GM12878 (cell line): ENCODE data around the gene APBA1. TPM values are rescaled to one million over a fixed set of nuclear protein-coding genes. Genes with fewer than 3 reads are reported as not detected.

Experiments
- ATAC-seq: fragments of 200-7000 bp; cut with Tn5 transposase; 3 replicates; pipeline ENCODE4 v1.9.1; 2020; ENCODE audit warnings: mild to moderate bottlenecking, moderate library complexity
- BruUV-seq: library from RNA; stranded (reverse); fragments of 400-500 nt; replicated peaks from 2 replicates; lab custom pipeline; 2021; lab: Mats Ljungman, UMichigan
- CTCF ChIA-PET: fragments of 300-600 bp; sonication (Branson Sonifier 250); formaldehyde crosslinking; extraction: SDS; loops from one replicate; lab custom pipeline; 2021; ENCODE audit warnings: inconsistent platforms; lab: Yijun Ruan, JAX
- POLR2A ChIA-PET: fragments of 350-600 bp; formaldehyde crosslinking; extraction: SDS; loops from one replicate; lab custom pipeline; 2021; ENCODE audit warnings: inconsistent platforms; lab: Charles Lee
- RAD21 ChIA-PET: fragments of 300-600 bp; sonication (Branson Sonifier 250); formaldehyde crosslinking; loops from one replicate; lab custom pipeline; 2023; ENCODE audit warnings: antibody characterized with exemption; ENCODE audit not compliant: unreplicated experiment; lab: Charles Lee
- SMC1A ChIA-PET: fragments of 300-600 bp; sonication (Branson Sonifier 250); formaldehyde crosslinking; loops from one replicate; lab custom pipeline; 2023; ENCODE audit not compliant: unreplicated experiment, uncharacterized antibody; lab: Charles Lee
- DNase-seq: peaks from one replicate; pipeline ENCODE4 v3.0.0-alpha.2; 2011; ENCODE audit warnings: low read depth, low spot score
- FAIRE-seq: peaks from 3 replicates; lab custom pipeline; 2011; peaks lifted over from hg19 to GRCh38; lab: Jason Lieb, UNC
- H2AFZ ChIP-seq: 2 replicates; pipeline ENCODE4 v1.6.0; 2011; ENCODE audit warnings: low read depth, low read length, control low read depth; ENCODE audit not compliant: control insufficient read depth
- H3K27ac ChIP-seq: 2 replicates; pipeline ENCODE4 v1.5.1; 2011; ENCODE audit warnings: control low read depth; ENCODE audit not compliant: control insufficient read depth, insufficient read depth
- H3K27me3 ChIP-seq, 2 experiments: replicated peaks in 1 of 2; 2 replicates each; pipeline versions ENCODE4 v1.6.0 to v1.6.1; 2011; ENCODE audit warnings: low read length in 1 of 2; ENCODE audit not compliant: control insufficient read depth in 2 of 2, insufficient read depth in 2 of 2
- H3K36me3 ChIP-seq, 2 experiments: 2 replicates each; pipeline ENCODE4 v1.5.1; 2011; ENCODE audit warnings: low read length in 1 of 2; ENCODE audit not compliant: control insufficient read depth in 2 of 2, insufficient read depth in 2 of 2
- H3K4me1 ChIP-seq: 2 replicates; pipeline ENCODE4 v1.6.1; 2011; ENCODE audit warnings: mild to moderate bottlenecking, low read length, moderate library complexity, mixed read lengths; ENCODE audit not compliant: control insufficient read depth, insufficient read depth
- H3K4me2 ChIP-seq: 2 replicates; pipeline ENCODE4 v1.6.0; 2011; ENCODE audit warnings: control low read depth; ENCODE audit not compliant: control insufficient read depth, insufficient read depth
- H3K4me3 ChIP-seq: fragments of 200-600 bp; sonication (generic); 2 replicates; pipeline ENCODE4 v1.5.1; 2016
- H3K79me2 ChIP-seq: 2 replicates; pipeline ENCODE4 v1.6.0; 2011; ENCODE audit warnings: low read length; ENCODE audit not compliant: control insufficient read depth, insufficient read depth
- H3K9ac ChIP-seq: 2 replicates; pipeline ENCODE4 v1.8.0; 2011; ENCODE audit warnings: low read length, control low read depth, mixed read lengths; ENCODE audit not compliant: control insufficient read depth, insufficient read depth
- H3K9me3 ChIP-seq: replicated peaks from 3 replicates; pipeline ENCODE4 v1.5.1; 2011; ENCODE audit warnings: mild to moderate bottlenecking, low read length; ENCODE audit not compliant: control insufficient read depth, insufficient read depth
- H4K20me1 ChIP-seq: 2 replicates; pipeline ENCODE4 v1.6.0; 2011; ENCODE audit not compliant: control insufficient read depth, insufficient read depth
- HDAC2 ChIP-seq: fragments of 200-600 bp; sonication (generic); IDR thresholded peaks from 2 replicates; pipeline ENCODE4 v1.6.1; 2017
- HDAC6 ChIP-seq: fragments of 200-600 bp; sonication (generic); IDR thresholded peaks from one replicate; pipeline ENCODE4 v1.8.0; 2017; ENCODE audit warnings: antibody characterized with exemption; ENCODE audit not compliant: unreplicated experiment
- KAT2A ChIP-seq: conservative IDR thresholded peaks from 2 replicates; pipeline ENCODE4 v1.6.1; 2011; ENCODE audit warnings: low read depth, low read length; ENCODE audit not compliant: control insufficient read depth
- MYC ChIP-seq: IDR thresholded peaks from 2 replicates; pipeline ENCODE4 v1.6.1; 2011; ENCODE audit warnings: mild to moderate bottlenecking, low read length, moderate library complexity, inconsistent platforms; ENCODE audit not compliant: insufficient read depth, insufficient replicate concordance, insufficient read length, severe bottlenecking
- SP1 ChIP-seq: IDR thresholded peaks from one replicate; pipeline ENCODE4 v1.6.1; 2011; ENCODE audit warnings: low read depth, low read length
- WRNIP1 ChIP-seq: IDR thresholded peaks from 2 replicates; pipeline ENCODE4 v1.6.1; 2011; ENCODE audit warnings: low read depth, low read length, improper control_type of control experiment, borderline replicate concordance
- YY1 ChIP-seq: IDR thresholded peaks from 2 replicates; pipeline ENCODE4 v1.6.1; 2011; ENCODE audit warnings: low read depth, mild to moderate bottlenecking, low read length
- ZNF622 ChIP-seq: fragments of 450-650 bp; IDR thresholded peaks from 2 replicates; pipeline ENCODE4 v1.6.1; 2017; ENCODE audit warnings: mild to moderate bottlenecking, inconsistent platforms
- ZSCAN29 ChIP-seq: fragments of 450-650 bp; IDR thresholded peaks from 2 replicates; pipeline ENCODE4 v1.6.1; 2017; ENCODE audit warnings: mild to moderate bottlenecking, moderate library complexity
- WGBS: methylation state at CpG from one replicate; pipeline ENCODE4 v1.1.6; 2016; ENCODE audit warnings: low lambda C conversion rate; ENCODE audit not compliant: insufficient replicate concordance, insufficient coverage; ENCODE audit errors: missing lambda C conversion rate; 5-methylcytosine and 5-hydroxymethylcytosine counted together
- in situ Hi-C: fragments of 300-500 bp; cut with MboI; formaldehyde crosslinking; loops from 9 replicates; pipeline ENCODE4 v1.14.3; 2018; ENCODE audit warnings: mixed read lengths
- intact Hi-C: fragments of 100-400 bp; cut with micrococcal nuclease; formaldehyde crosslinking; loops from one replicate; pipeline ENCODE4 v1.14.2; 2022; ENCODE audit not compliant: unreplicated experiment
- polyA plus RNA-seq, 11 experiments: library from polyadenylated mRNA; depleted of rRNA in 4 of 11; unstranded in 6 of 11; stranded (reverse) in 5 of 11; fragments of >200 nt; fragmentation: Nextera tagmentation in 4 of 11; fragmentation: Illumina TruSeq in 1 of 11; extraction: Ambion mirVana in 4 of 11; extraction: Trizol in 1 of 11; gene quantifications; 1 replicate in 1 of 11; 2 replicates in 10 of 11; pipeline versions ENCODE4 v1.2.1 to v1.2.3, GENCODE V29; 2011 to 2016; ENCODE audit warnings: inconsistent platforms in 2 of 11, missing spikeins in 2 of 11, low read depth in 1 of 11
- total RNA-seq, 4 experiments: library from RNA; depleted of rRNA in 3 of 4; stranded (reverse); fragments of >200 nt in 3 of 4; fragmentation: Illumina TruSeq in 1 of 4; extraction: Trizol in 1 of 4; gene quantifications; 2 replicates each; pipeline versions ENCODE4 v1.2.1 to v1.2.3, GENCODE V29; 2013 to 2021
- TF ChIP-seq, protein P1 (sequence below): fragments of 450-650 bp; IDR thresholded peaks from 2 replicates; pipeline ENCODE4 v1.6.1; 2016; ENCODE audit warnings: mild to moderate bottlenecking, moderate library complexity, borderline replicate concordance
- TF ChIP-seq, protein P2 (sequence below): IDR thresholded peaks from 2 replicates; pipeline ENCODE4 v1.6.1; 2011; ENCODE audit warnings: low read depth, mild to moderate bottlenecking, low read length, moderate library complexity, borderline replicate concordance; ENCODE audit errors: extremely low read depth

The APBA1 gene
- total and polyA plus RNA-seq, 10 of the 15 experiments (the other 5 are each of a cell fraction or from before 2014, with no cell fraction given): 0.01 to 1.3 (median 0.05) TPM; not detected in 7

DNA sequence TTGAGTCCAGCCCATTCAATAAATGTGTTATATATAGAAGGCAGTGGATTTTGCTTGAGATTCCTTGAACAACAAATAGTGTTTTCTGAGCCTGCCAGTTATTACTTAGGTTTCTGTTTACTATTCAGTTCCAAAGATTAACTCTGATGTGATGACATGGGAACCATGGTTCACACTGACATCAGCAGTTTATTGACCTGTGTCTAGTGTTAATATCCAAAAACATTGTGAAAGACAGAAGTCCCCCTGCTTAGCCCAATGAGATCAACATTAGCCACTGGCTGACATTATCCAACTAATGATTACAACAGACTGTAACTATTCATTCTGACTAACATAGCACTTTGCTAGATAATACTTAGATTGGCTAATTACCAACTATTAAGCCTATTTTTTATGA, 14.9 kb downstream of the APBA1 start (continued):
- TF ChIP-seq, protein P1, sequence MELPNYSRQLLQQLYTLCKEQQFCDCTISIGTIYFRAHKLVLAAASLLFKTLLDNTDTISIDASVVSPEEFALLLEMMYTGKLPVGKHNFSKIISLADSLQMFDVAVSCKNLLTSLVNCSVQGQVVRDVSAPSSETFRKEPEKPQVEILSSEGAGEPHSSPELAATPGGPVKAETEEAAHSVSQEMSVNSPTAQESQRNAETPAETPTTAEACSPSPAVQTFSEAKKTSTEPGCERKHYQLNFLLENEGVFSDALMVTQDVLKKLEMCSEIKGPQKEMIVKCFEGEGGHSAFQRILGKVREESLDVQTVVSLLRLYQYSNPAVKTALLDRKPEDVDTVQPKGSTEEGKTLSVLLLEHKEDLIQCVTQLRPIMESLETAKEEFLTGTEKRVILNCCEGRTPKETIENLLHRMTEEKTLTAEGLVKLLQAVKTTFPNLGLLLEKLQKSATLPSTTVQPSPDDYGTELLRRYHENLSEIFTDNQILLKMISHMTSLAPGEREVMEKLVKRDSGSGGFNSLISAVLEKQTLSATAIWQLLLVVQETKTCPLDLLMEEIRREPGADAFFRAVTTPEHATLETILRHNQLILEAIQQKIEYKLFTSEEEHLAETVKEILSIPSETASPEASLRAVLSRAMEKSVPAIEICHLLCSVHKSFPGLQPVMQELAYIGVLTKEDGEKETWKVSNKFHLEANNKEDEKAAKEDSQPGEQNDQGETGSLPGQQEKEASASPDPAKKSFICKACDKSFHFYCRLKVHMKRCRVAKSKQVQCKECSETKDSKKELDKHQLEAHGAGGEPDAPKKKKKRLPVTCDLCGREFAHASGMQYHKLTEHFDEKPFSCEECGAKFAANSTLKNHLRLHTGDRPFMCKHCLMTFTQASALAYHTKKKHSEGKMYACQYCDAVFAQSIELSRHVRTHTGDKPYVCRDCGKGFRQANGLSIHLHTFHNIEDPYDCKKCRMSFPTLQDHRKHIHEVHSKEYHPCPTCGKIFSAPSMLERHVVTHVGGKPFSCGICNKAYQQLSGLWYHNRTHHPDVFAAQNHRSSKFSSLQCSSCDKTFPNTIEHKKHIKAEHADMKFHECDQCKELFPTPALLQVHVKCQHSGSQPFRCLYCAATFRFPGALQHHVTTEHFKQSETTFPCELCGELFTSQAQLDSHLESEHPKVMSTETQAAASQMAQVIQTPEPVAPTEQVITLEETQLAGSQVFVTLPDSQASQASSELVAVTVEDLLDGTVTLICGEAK: no peak
- TF ChIP-seq HDAC6: no peak
- TF ChIP-seq, all 136 proteins: peak for 0

DNA sequence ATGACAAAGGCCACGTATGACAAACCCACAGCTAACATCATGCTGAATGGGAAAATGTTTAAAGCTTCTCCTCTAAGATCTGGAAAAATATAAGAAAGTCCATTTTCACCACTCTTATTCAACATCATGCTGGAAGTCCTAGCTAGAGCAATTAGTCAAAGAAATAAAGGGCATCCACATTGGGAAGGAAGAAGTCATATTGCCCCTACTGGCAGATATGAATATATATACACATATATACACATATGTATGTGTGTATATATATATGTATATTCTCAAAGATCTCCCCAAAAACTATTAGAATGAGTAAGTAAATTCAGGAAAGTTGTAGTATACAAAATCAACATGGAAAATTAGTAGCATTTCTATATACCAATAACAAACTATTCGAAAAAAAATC, 17.1 kb downstream of the APBA1 start:
- TF ChIP-seq HDAC2 (no peak), KAT2A (no peak), YY1 (no peak), SP1 (no peak), ZNF622 (no peak), WRNIP1 (no peak), ZSCAN29 (no peak), MYC (no peak)
- TF ChIP-seq, protein P2, sequence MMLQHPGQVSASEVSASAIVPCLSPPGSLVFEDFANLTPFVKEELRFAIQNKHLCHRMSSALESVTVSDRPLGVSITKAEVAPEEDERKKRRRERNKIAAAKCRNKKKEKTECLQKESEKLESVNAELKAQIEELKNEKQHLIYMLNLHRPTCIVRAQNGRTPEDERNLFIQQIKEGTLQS: no peak
- Histone ChIP-seq H3K4me1 (no peaks in the 10 kb centered on the region), H3K9me3 (no peaks in the 10 kb centered on the region), H3K4me2 (no peak overlapping the region), H3K27me3 (no peaks in the 10 kb centered on the region; a peak in 1 of 4 replicates), H3K9ac (no peak overlapping the region), H3K79me2 (no peaks in the 10 kb centered on the region), H3K4me3 (no peak overlapping the region), H3K27ac (no peak overlapping the region), H4K20me1 (no peaks in the 10 kb centered on the region), H2AFZ (no peak overlapping the region), H3K36me3 (no peaks in the 10 kb centered on the region)
- 10% methylated on average over 2 of the region's 2 CpGs for WGBS
- BruUV-seq: no TSS peak
- RAD21 ChIA-PET: no interaction called here
- in situ Hi-C loops: no loop called here
- intact Hi-C loops: no loop called here
- FAIRE-seq (no peak), ATAC-seq (no peak), DNase-seq (no peak)
- SMC1A ChIA-PET: no interaction called here
- CTCF ChIA-PET: interaction anchor here (0.8 kb wide), 1 partner anchor 233 kb away, joined by 3 read pairs; no protein-coding TSS in a partner anchor
- POLR2A ChIA-PET: no interaction called here
